ENCODE measurements around the gene TNFSF10.

GRCh38 chr3:172546105-172546504 lies 22.9 kb upstream of the TNFSF10 start:
- TF ChIP-seq, protein P1, sequence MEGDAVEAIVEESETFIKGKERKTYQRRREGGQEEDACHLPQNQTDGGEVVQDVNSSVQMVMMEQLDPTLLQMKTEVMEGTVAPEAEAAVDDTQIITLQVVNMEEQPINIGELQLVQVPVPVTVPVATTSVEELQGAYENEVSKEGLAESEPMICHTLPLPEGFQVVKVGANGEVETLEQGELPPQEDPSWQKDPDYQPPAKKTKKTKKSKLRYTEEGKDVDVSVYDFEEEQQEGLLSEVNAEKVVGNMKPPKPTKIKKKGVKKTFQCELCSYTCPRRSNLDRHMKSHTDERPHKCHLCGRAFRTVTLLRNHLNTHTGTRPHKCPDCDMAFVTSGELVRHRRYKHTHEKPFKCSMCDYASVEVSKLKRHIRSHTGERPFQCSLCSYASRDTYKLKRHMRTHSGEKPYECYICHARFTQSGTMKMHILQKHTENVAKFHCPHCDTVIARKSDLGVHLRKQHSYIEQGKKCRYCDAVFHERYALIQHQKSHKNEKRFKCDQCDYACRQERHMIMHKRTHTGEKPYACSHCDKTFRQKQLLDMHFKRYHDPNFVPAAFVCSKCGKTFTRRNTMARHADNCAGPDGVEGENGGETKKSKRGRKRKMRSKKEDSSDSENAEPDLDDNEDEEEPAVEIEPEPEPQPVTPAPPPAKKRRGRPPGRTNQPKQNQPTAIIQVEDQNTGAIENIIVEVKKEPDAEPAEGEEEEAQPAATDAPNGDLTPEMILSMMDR (IDR thresholded peaks at IDR 0.05): no peak
- TF ChIP-seq POLR2A (IDR thresholded peaks at IDR 0.05): no peak
